Measurements from ENCODE around the gene CPT2. TPM values are rescaled to one million over a fixed set of nuclear protein-coding genes. Genes with fewer than 3 reads are reported as not detected.
A peak's percentile ranks its signal among the peaks of the same experiment; 100 is the strongest.
"Not testable (repeated sequence)": the region's sequence is repeated elsewhere in the genome, so short reads cannot be mapped to it uniquely, and the experiment has no call there.

The CPT2 gene
- total RNA-seq, 1 donor, result 14.7 TPM

- no peak for TF ChIP-seq CTCF (IDR thresholded peaks at IDR 0.05; ENCODE audit: insufficient read depth, low read length)
- no peak for DNase-seq (ENCODE audit: low read depth)
- no peak overlapping the region for H3K4me3 ChIP-seq (ENCODE audit: low read depth, low read length)
Measured at GRCh38 chr1:53180951-53181350, 15.7 kb upstream of the CPT2 start.

GRCh38 chr1:53182111-53182593 lies 14.5 kb upstream of the CPT2 start:
- peak; percentile 90 for DNase-seq (ENCODE audit: low read depth)
- H3K4me3 ChIP-seq (ENCODE audit: low read depth, low read length), result no peak overlapping the region
- TF ChIP-seq CTCF (IDR thresholded peaks at IDR 0.05; ENCODE audit: insufficient read depth, low read length), result peak; percentile 75

DNA sequence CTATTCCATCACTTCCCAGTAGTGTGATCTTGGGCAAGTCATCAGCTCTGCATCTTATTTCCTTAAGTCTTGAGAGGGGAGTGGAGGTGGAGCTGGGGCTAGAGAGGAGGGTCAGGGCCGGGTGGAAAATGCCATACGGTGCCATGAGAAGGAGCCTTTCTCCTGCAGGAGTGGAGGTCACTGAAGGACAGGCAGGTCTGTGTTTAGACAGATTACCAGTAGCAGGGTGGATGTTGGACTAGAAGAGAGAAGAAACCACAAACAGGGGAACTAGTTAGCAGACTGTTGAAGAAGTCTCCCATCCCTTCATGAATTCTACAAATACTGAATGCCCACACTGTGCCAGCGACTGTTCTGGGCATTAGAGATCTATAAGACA lies 13.9 kb upstream of the CPT2 start:
- DNase-seq (ENCODE audit: low read depth), result no peak
- TF ChIP-seq CTCF (IDR thresholded peaks at IDR 0.05; ENCODE audit: insufficient read depth, low read length), result no peak
- H3K4me3 ChIP-seq (ENCODE audit: low read depth, low read length), result no peak overlapping the region

DNA sequence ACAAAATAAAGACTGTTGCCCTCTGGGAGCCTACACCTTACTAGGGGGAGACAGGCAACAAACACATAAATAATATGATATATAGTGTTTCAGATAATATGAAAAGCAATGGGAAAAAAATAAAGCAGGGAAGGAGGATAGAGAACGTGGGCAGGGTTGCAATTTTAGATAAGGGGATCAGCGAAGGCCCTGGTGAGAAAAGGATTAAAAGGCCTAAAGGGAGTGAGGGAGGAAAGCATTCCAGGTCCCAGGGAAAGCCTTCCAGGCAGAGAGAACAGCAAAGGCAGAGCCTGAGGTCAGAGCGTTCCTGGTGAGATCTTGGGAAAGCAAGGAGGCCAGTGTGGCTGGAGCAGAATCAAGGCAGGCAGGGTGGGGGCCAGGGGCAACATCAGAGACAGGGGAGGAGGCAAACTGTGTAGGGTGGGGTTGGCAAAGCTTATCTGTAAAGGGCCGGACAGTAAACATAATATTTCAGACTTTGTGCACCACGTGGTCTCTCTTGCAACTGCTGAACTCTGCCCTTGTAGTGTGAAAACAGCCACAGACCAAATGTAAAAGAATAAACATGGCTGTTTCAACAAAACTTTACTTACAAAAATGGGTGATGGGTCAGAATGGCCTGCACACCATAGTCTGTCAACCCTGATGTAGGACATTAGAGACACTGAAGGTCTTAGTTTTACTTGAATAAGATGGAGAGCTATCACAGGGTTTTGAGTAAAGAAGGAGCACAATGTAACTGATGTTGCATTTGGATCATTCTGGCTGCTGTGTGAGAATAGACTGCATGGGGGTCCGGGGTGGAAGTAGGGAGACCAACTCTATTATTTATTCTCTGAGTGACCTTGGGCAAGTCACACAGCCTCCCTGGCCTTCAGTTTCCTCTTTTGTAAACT lies 13.3 kb upstream of the CPT2 start:
- TF ChIP-seq CTCF (IDR thresholded peaks at IDR 0.05; ENCODE audit: insufficient read depth, low read length), result no peak
- H3K4me3 ChIP-seq (ENCODE audit: low read depth, low read length), result no peak overlapping the region
- peak; percentile 85 for DNase-seq (ENCODE audit: low read depth)

DNA sequence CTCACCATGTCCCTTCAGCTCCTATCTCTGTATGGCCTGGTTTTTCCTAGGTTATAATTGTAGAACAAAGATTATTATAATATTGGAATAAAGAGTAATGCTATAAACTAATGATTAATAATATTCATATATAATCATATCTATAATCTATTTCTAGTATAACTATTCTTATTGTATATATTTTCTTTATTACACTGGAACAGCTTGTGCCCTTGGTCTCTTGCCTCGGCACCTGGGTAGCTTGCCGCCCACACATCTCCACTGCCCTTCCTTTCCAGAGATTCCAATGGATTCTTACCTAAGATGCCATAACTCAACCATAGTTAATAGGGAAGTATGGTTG lies 10.7 kb upstream of the CPT2 start:
- not testable (repeated sequence) for H3K4me3 ChIP-seq (ENCODE audit: low read depth, low read length); DNase-seq (ENCODE audit: low read depth)

GRCh38 chr1:53186533-53186932 lies 10.1 kb upstream of the CPT2 start:
- no peak for TF ChIP-seq CTCF (IDR thresholded peaks at IDR 0.05; ENCODE audit: insufficient read depth, low read length)
- DNase-seq (ENCODE audit: low read depth), result no peak
- H3K4me3 ChIP-seq (ENCODE audit: low read depth, low read length), result no peak overlapping the region

DNA sequence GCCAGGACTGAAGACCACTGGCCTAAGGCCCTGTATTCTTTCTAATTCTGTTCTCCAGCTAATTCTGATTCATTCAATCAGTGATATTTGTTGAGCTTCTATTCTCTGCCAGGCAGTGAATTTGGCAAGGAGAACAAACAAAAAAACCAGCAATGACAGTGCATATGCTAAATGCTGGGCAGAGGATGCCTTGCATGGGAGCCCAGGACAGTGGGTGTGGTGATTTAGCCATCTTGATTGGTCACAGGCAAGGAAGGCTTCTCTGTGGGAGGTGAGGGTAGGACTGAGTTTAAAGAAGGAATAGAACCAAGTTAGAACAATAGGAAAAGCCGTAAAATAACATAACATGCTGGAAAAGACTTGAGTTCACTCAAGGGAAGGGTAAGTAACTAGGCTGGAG lies 9.2 kb upstream of the CPT2 start:
- peak; percentile 52 for DNase-seq (ENCODE audit: low read depth)
- H3K4me3 ChIP-seq (ENCODE audit: low read depth, low read length), result no peak overlapping the region
- TF ChIP-seq CTCF (IDR thresholded peaks at IDR 0.05; ENCODE audit: insufficient read depth, low read length), result no peak
